ENCODE measurements around the gene C2orf76.
"Not testable (repeated sequence)": the region's sequence is repeated elsewhere in the genome, so short reads cannot be mapped to it uniquely, and the experiment has no call there.

C2orf76 gene

GRCh38 chr2:119377294-119377992 lies 10.8 kb upstream of the C2orf76 start:
- Histone ChIP-seq H3K27ac (ENCODE audit: low read depth, low read length) (no peak overlapping the region), H3K9me3 (ENCODE audit: insufficient read depth, low read length) (no peaks in the 10 kb centered on the region), H3K27me3 (ENCODE audit: low read length) (no peaks in the 10 kb centered on the region), H3K9ac (ENCODE audit: low read length) (no peak overlapping the region), H3K9me2 (replicated peaks; ENCODE audit: insufficient read depth, low read length) (no peaks in the 10 kb centered on the region), H4K20me1 (ENCODE audit: low read depth, low read length) (no peaks in the 10 kb centered on the region), H3K79me2 (ENCODE audit: insufficient read depth, low read length) (no peaks in the 10 kb centered on the region), H3K4me3 (ENCODE audit: insufficient read depth, low read length, poor library complexity, severe bottlenecking) (no peak overlapping the region), H3K36me3 (ENCODE audit: low read length) (peaks cover 9% of the 10 kb centered on the region; the same call in 1 of the 2 replicates), H3F3A (ENCODE audit: insufficient read depth) (0 out of 2 replicates have a peak, but pooled peaks cover 5% of the 10 kb centered on the region), H2AFZ (ENCODE audit: low read depth, low read length, severe bottlenecking) (no peak overlapping the region), H3K4me2 (ENCODE audit: low read depth, low read length, poor library complexity, severe bottlenecking) (no peak overlapping the region)
- no peak for TF ChIP-seq EZH2phosphoT487 (conservative IDR thresholded peaks at IDR 0.05; ENCODE audit: low read length)
- no peak for TF ChIP-seq CTCF (IDR thresholded peaks at IDR 0.05; ENCODE audit: insufficient read depth, low read length, poor library complexity, severe bottlenecking)

- H3K4me3 ChIP-seq (ENCODE audit: insufficient read depth, low read length, poor library complexity, severe bottlenecking), result no peak overlapping the region
- H3F3A ChIP-seq (ENCODE audit: insufficient read depth), result 0 out of 2 replicates have a peak, but pooled peaks cover 6% of the 10 kb centered on the region
- no peaks in the 10 kb centered on the region for H3K9me2 ChIP-seq (replicated peaks; ENCODE audit: insufficient read depth, low read length)
- H3K9me3 ChIP-seq (ENCODE audit: insufficient read depth, low read length), result no peaks in the 10 kb centered on the region
- no peak overlapping the region for H2AFZ ChIP-seq (ENCODE audit: low read depth, low read length, severe bottlenecking)
- H4K20me1 ChIP-seq (ENCODE audit: low read depth, low read length), result no peaks in the 10 kb centered on the region
- H3K4me2 ChIP-seq (ENCODE audit: low read depth, low read length, poor library complexity, severe bottlenecking), result no peak overlapping the region
- peaks cover 16% of the 10 kb centered on the region; the same call in 1 of the 2 replicates for H3K36me3 ChIP-seq (ENCODE audit: low read length)
- H3K27ac ChIP-seq (ENCODE audit: low read depth, low read length), result no peak overlapping the region
- no peaks in the 10 kb centered on the region for H3K79me2 ChIP-seq (ENCODE audit: insufficient read depth, low read length)
- TF ChIP-seq CTCF (IDR thresholded peaks at IDR 0.05; ENCODE audit: insufficient read depth, low read length, poor library complexity, severe bottlenecking), result no peak
- TF ChIP-seq EZH2phosphoT487 (conservative IDR thresholded peaks at IDR 0.05; ENCODE audit: low read length), result no peak
- H3K9ac ChIP-seq (ENCODE audit: low read length), result no peak overlapping the region
- no peaks in the 10 kb centered on the region for H3K27me3 ChIP-seq (ENCODE audit: low read length)
These were observed 10.2 kb upstream of the C2orf76 start for GRCh38 chr2:119376810-119377209.

GRCh38 chr2:119376406-119376805 lies 9.8 kb upstream of the C2orf76 start:
- not testable (repeated sequence) for H3K4me3 ChIP-seq (ENCODE audit: insufficient read depth, low read length, poor library complexity, severe bottlenecking); H3K9ac ChIP-seq (ENCODE audit: low read length); H3K79me2 ChIP-seq (ENCODE audit: insufficient read depth, low read length); H2AFZ ChIP-seq (ENCODE audit: low read depth, low read length, severe bottlenecking); H3K9me3 ChIP-seq (ENCODE audit: insufficient read depth, low read length); H3K9me2 ChIP-seq (replicated peaks; ENCODE audit: insufficient read depth, low read length); H3K27me3 ChIP-seq (ENCODE audit: low read length); H4K20me1 ChIP-seq (ENCODE audit: low read depth, low read length); H3K27ac ChIP-seq (ENCODE audit: low read depth, low read length); H3K4me2 ChIP-seq (ENCODE audit: low read depth, low read length, poor library complexity, severe bottlenecking); H3F3A ChIP-seq (ENCODE audit: insufficient read depth)
- peaks cover 20% of the 10 kb centered on the region for H3K36me3 ChIP-seq (ENCODE audit: low read length)

GRCh38 chr2:119373907-119374745 lies 7.5 kb upstream of the C2orf76 start:
- not testable (repeated sequence) for H2AFZ ChIP-seq (ENCODE audit: low read depth, low read length, severe bottlenecking); H3K4me2 ChIP-seq (ENCODE audit: low read depth, low read length, poor library complexity, severe bottlenecking); H3K27ac ChIP-seq (ENCODE audit: low read depth, low read length); H3K9me2 ChIP-seq (replicated peaks; ENCODE audit: insufficient read depth, low read length); H4K20me1 ChIP-seq (ENCODE audit: low read depth, low read length); H3K79me2 ChIP-seq (ENCODE audit: insufficient read depth, low read length); H3K4me3 ChIP-seq (ENCODE audit: insufficient read depth, low read length, poor library complexity, severe bottlenecking); H3K9ac ChIP-seq (ENCODE audit: low read length); H3K27me3 ChIP-seq (ENCODE audit: low read length); H3K9me3 ChIP-seq (ENCODE audit: insufficient read depth, low read length)
- Histone ChIP-seq H3K36me3 (ENCODE audit: low read length) (peaks cover 38% of the 10 kb centered on the region), H3F3A (ENCODE audit: insufficient read depth) (0 out of 2 replicates have a peak, but pooled peaks cover 10% of the 10 kb centered on the region)

All from SU-DHL-6 (cell line).